Measurements from ENCODE around the gene RGL2.

GRCh38 chr6:33243476-33243875, 55.3 kb downstream of the RGL2 start:
- TF ChIP-seq, protein P1, sequence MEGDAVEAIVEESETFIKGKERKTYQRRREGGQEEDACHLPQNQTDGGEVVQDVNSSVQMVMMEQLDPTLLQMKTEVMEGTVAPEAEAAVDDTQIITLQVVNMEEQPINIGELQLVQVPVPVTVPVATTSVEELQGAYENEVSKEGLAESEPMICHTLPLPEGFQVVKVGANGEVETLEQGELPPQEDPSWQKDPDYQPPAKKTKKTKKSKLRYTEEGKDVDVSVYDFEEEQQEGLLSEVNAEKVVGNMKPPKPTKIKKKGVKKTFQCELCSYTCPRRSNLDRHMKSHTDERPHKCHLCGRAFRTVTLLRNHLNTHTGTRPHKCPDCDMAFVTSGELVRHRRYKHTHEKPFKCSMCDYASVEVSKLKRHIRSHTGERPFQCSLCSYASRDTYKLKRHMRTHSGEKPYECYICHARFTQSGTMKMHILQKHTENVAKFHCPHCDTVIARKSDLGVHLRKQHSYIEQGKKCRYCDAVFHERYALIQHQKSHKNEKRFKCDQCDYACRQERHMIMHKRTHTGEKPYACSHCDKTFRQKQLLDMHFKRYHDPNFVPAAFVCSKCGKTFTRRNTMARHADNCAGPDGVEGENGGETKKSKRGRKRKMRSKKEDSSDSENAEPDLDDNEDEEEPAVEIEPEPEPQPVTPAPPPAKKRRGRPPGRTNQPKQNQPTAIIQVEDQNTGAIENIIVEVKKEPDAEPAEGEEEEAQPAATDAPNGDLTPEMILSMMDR (conservative IDR thresholded peaks at IDR 0.05; ENCODE audit: low read length) = no peak
- no peak for TF ChIP-seq EZH2phosphoT487 (IDR thresholded peaks at IDR 0.05; ENCODE audit: borderline replicate concordance)

Measured in Loucy (cell line).